GM23248 (cell line): ENCODE data around the gene FGGY. TPM values are rescaled to one million over a fixed set of nuclear protein-coding genes. Genes with fewer than 3 reads are reported as not detected.

Source experiments
- DNase-seq: peaks from one replicate; pipeline ENCODE4 v3.0.0-alpha.2; 2015
- H2AFZ ChIP-seq: fragments of 200-600 bp; sonication (generic); 2 replicates; pipeline ENCODE4 v1.6.1; 2016; ENCODE audit warnings: antibody characterized with exemption
- H3F3A ChIP-seq: fragments of 200-600 bp; sonication (generic); 2 replicates; pipeline ENCODE4 v1.6.1; 2016; ENCODE audit warnings: mild to moderate bottlenecking, antibody characterized with exemption, mixed run types; ENCODE audit not compliant: insufficient read depth
- H3K27ac ChIP-seq: fragments of 200-600 bp; sonication (generic); 2 replicates; pipeline ENCODE4 v1.5.1; 2016; ENCODE audit warnings: mild to moderate bottlenecking
- H3K27me3 ChIP-seq: fragments of 200-600 bp; sonication (generic); replicated peaks from 2 replicates; pipeline ENCODE4 v1.6.1; 2016; ENCODE audit warnings: mild to moderate bottlenecking; ENCODE audit not compliant: insufficient read depth
- H3K36me3 ChIP-seq: fragments of 200-600 bp; sonication (generic); 2 replicates; pipeline ENCODE4 v1.6.1; 2016; ENCODE audit warnings: low read depth, mild to moderate bottlenecking
- H3K4me1 ChIP-seq: fragments of 200-600 bp; sonication (generic); 2 replicates; pipeline ENCODE4 v1.6.1; 2016; ENCODE audit warnings: mild to moderate bottlenecking; ENCODE audit not compliant: insufficient read depth
- H3K4me2 ChIP-seq: fragments of 200-600 bp; sonication (generic); one replicate; pipeline ENCODE4 v1.6.1; 2016; ENCODE audit warnings: mild to moderate bottlenecking; ENCODE audit not compliant: unreplicated experiment
- H3K4me3 ChIP-seq: fragments of 200-600 bp; sonication (generic); 2 replicates; pipeline ENCODE4 v1.5.1; 2016; ENCODE audit warnings: mild to moderate bottlenecking
- H3K79me2 ChIP-seq: fragments of 200-600 bp; sonication (generic); 2 replicates; pipeline ENCODE4 v1.6.1; 2016; ENCODE audit warnings: mild to moderate bottlenecking; ENCODE audit not compliant: insufficient read depth
- H3K9ac ChIP-seq: fragments of 200-600 bp; sonication (generic); 2 replicates; pipeline ENCODE4 v1.6.1; 2016; ENCODE audit warnings: mild to moderate bottlenecking
- H3K9me2 ChIP-seq: fragments of 200-600 bp; sonication (generic); 2 replicates; pipeline ENCODE4 v1.6.1; 2016; ENCODE audit warnings: mixed run types, mild to moderate bottlenecking, moderate library complexity; ENCODE audit not compliant: insufficient read depth
- H3K9me3 ChIP-seq: fragments of 200-600 bp; sonication (generic); one replicate; pipeline ENCODE4 v1.6.1; 2017; ENCODE audit warnings: low read depth
- H4K20me1 ChIP-seq: fragments of 200-600 bp; sonication (generic); 2 replicates; pipeline ENCODE4 v1.6.0; 2016; ENCODE audit not compliant: insufficient read depth
- EZH2 ChIP-seq: fragments of 200-600 bp; sonication (generic); IDR thresholded peaks from 2 replicates; pipeline ENCODE4 v1.6.1; 2018; ENCODE audit warnings: antibody characterized with exemption, mild to moderate bottlenecking; ENCODE audit not compliant: insufficient read depth, poor library complexity, severe bottlenecking
- EZH2phosphoT487 ChIP-seq: fragments of 200-600 bp; sonication (generic); IDR thresholded peaks from 2 replicates; pipeline ENCODE4 v1.6.1; 2018; ENCODE audit warnings: antibody characterized with exemption, moderate library complexity, mild to moderate bottlenecking, low read depth; ENCODE audit not compliant: insufficient read depth
- WGBS, 2 experiments: methylation state at CpG; one replicate each; pipeline ENCODE4 v1.1.6; 2015 to 2017; ENCODE audit warnings: low lambda C conversion rate in 2 of 2, low coverage in 1 of 2; ENCODE audit errors: missing lambda C conversion rate in 2 of 2; 5-methylcytosine and 5-hydroxymethylcytosine counted together
- in situ Hi-C: fragments of 300-500 bp; cut with MboI; formaldehyde crosslinking; loops from 2 replicates; pipeline ENCODE4 v1.15.0; 2020
- polyA plus RNA-seq: library from polyadenylated mRNA; unstranded; fragments of >200 nt; fragmentation: Nextera tagmentation; extraction: Ambion mirVana; gene quantifications from 2 replicates; pipeline ENCODE4 v1.2.1, GENCODE V29; 2016
- total RNA-seq: library from RNA; depleted of rRNA; stranded (reverse); fragments of >200 nt; shearing (Covaris generic); gene quantifications from 2 replicates; pipeline ENCODE4 v1.2.3, GENCODE V29; 2014

Gene FGGY
- total and polyA plus RNA-seq, 2 experiments from 2014 or later = 12.8 to 16.9 TPM

DNA sequence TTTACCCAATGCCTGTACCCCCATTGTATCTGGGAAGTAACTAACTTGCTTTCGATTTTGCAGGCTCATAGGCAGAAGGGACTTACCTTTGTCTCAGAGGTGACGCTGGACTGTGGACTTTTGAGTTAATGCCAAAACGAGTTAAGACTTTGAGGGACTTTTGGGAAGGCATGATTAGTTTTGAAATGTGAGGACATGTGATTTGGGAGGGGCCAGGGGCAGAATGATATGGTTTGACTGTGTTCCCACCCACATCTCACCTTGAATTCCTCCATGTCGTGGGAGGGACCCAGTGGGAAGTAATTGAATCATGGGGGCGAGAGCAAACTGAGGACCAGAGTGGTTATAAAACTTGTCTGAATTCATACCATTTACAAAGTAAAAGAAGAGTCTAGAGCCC lies 440.7 kb downstream of the FGGY start:
- Histone ChIP-seq H3K9ac (no peak overlapping the region), H3F3A (peaks cover 24% of the 10 kb centered on the region), H3K27ac (no peak overlapping the region), H3K4me3 (no peak overlapping the region), H3K79me2 (no peaks in the 10 kb centered on the region), H2AFZ (no peak overlapping the region), H3K4me1 (peaks cover 29% of the 10 kb centered on the region), H4K20me1 (no peaks in the 10 kb centered on the region), H3K36me3 (no peaks in the 10 kb centered on the region), H3K4me2 (no peak overlapping the region), H3K9me3 (no peaks in the 10 kb centered on the region), H3K27me3 (no peaks in the 10 kb centered on the region), H3K9me2 (no peaks in the 10 kb centered on the region)
- no peak for TF ChIP-seq EZH2phosphoT487
- no peak for TF ChIP-seq EZH2
- WGBS, 2 experiments = 79 to 84% methylated on average over 5 of the region's 5 CpGs
- in situ Hi-C loops = no loop called here
- DNase-seq = no peak

DNA sequence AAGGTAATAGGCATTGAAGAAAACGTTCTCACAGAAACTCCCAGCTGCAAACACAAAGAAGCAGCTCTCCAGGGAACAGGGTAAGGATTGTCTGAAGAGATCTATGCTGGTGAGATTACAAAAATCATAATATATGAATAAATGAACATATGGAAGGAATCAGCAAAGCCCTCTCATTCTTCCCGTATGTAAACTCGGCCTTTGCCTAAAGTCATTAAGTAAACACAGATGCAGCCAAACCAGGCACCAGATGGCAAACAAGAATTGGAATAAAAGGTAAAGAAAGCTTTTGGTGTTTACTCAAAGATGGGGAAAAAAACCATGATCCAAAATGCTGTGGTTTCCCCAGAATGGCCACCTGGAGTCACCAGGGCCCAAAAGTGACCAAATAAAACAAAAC lies 441.3 kb downstream of the FGGY start:
- DNase-seq = peak; percentile 65
- in situ Hi-C loops = no loop called here
- H3K4me3 ChIP-seq = no peak overlapping the region
- no peak overlapping the region for H2AFZ ChIP-seq
- peaks cover 24% of the 10 kb centered on the region for H3K4me1 ChIP-seq
- H3K9me3 ChIP-seq = no peaks in the 10 kb centered on the region
- no peaks in the 10 kb centered on the region for H3K36me3 ChIP-seq
- no peaks in the 10 kb centered on the region for H3K27me3 ChIP-seq
- no peak overlapping the region for H3K27ac ChIP-seq
- peak overlapping the region; percentile 19 for H3K4me2 ChIP-seq
- no peak for TF ChIP-seq EZH2
- TF ChIP-seq EZH2phosphoT487 = no peak
- H3F3A ChIP-seq = peaks cover 19% of the 10 kb centered on the region
- no peaks in the 10 kb centered on the region for H3K79me2 ChIP-seq
- no peak overlapping the region for H3K9ac ChIP-seq
- no peaks in the 10 kb centered on the region for H3K9me2 ChIP-seq
- no peaks in the 10 kb centered on the region for H4K20me1 ChIP-seq
- WGBS, 2 experiments = 30 to 38% methylated on average over 3 of the region's 3 CpGs

DNA sequence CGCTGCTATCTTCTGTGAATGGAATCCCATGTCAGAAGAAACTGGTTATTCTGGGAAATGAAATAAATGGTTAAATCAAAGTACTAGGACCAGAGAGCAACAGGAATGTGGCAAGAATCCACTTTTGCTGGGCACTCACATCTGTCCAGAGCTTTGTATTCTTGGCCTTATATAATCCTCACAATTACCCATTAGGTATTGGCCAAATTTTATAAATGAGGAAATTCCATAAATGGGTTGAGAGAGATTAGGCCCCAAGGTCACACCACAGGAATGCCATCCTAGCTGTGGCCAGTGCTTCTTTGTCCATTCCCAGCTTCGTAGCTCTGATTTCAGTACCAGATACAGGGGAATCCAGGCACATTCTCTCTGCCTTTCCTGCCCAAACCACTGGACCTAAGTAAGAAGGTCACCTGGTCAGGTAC lies 441.7 kb downstream of the FGGY start:
- H3K4me2 ChIP-seq = peak overlapping the region; percentile 19
- no peaks in the 10 kb centered on the region for H3K9me3 ChIP-seq
- H3K4me1 ChIP-seq = peaks cover 21% of the 10 kb centered on the region
- 0 out of 2 replicates have a peak overlapping the region, but pooled peaks have one; percentile 17 for H3K27ac ChIP-seq
- H3K9me2 ChIP-seq = no peaks in the 10 kb centered on the region
- in situ Hi-C loops = no loop called here
- peaks cover 18% of the 10 kb centered on the region; the same call in 1 of the 2 replicates for H3F3A ChIP-seq
- no peaks in the 10 kb centered on the region for H3K27me3 ChIP-seq
- H3K36me3 ChIP-seq = no peaks in the 10 kb centered on the region
- TF ChIP-seq EZH2phosphoT487 = no peak
- TF ChIP-seq EZH2 = no peak
- H3K4me3 ChIP-seq = no peak overlapping the region
- H3K9ac ChIP-seq = no peak overlapping the region
- WGBS, 2 experiments = 62 to 69% methylated on average over 2 of the region's 2 CpGs
- peak; percentile 41 for DNase-seq
- no peak overlapping the region for H2AFZ ChIP-seq
- H3K79me2 ChIP-seq = no peaks in the 10 kb centered on the region
- no peaks in the 10 kb centered on the region for H4K20me1 ChIP-seq

DNA sequence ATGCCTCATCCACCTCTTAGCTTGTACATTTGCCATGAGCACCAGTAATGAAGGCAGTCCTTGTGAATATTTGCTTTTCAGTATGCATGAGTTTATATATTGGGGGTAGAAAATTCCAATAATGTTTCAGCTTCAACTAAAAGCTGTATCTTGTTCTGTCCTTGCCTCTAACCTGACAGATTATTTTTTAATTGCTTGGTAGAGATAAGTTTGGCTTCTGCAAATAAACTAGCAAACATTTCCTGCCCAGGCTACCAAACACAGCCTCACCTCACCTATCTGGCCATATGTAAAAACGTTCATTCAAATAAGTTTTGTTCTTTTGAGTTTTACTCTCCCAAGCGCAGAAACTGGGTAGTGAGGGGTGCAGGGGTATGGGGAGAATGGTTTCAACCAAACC lies 442.2 kb downstream of the FGGY start:
- DNase-seq = no peak
- peak overlapping the region; percentile 19 for H3K4me2 ChIP-seq
- peaks cover 22% of the 10 kb centered on the region for H3K4me1 ChIP-seq
- no peaks in the 10 kb centered on the region for H4K20me1 ChIP-seq
- no peak overlapping the region for H3K9ac ChIP-seq
- H3K4me3 ChIP-seq = no peak overlapping the region
- peaks cover 18% of the 10 kb centered on the region; the same call in 1 of the 2 replicates for H3F3A ChIP-seq
- no peaks in the 10 kb centered on the region for H3K9me2 ChIP-seq
- in situ Hi-C loops = no loop called here
- H2AFZ ChIP-seq = no peak overlapping the region
- H3K79me2 ChIP-seq = no peaks in the 10 kb centered on the region
- no peaks in the 10 kb centered on the region for H3K9me3 ChIP-seq
- no peaks in the 10 kb centered on the region for H3K27me3 ChIP-seq
- TF ChIP-seq EZH2 (no peak), EZH2phosphoT487 (no peak)
- H3K36me3 ChIP-seq = no peaks in the 10 kb centered on the region
- 68 to 77% methylated on average over 2 of the region's 2 CpGs for WGBS, 2 experiments
- 0 out of 2 replicates have a peak overlapping the region, but pooled peaks have one; percentile 17 for H3K27ac ChIP-seq

DNA sequence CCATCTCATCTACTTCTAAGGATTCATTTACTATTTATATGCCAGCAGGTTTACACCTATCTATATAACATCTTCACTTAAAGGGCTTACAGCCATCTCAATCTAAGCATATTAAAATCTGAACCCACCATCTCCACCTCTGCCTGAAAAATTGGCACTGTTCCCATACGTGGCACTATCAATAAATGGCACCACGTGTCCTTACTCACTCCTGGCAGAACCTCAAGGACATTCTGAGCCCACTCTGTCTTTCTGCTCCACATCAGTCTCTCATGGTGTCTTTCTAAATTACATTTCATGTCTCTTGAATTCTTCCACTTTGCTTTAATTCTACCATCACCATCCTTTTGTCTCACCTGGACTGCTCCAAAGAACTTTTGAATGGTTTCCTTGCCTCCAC lies 445.6 kb downstream of the FGGY start:
- no peaks in the 10 kb centered on the region for H3K9me3 ChIP-seq
- TF ChIP-seq EZH2 (no peak), EZH2phosphoT487 (no peak)
- in situ Hi-C loops = no loop called here
- H3K9me2 ChIP-seq = no peaks in the 10 kb centered on the region
- no peaks in the 10 kb centered on the region for H3K36me3 ChIP-seq
- no peak for DNase-seq
- H3K4me2 ChIP-seq = no peak overlapping the region
- 31 to 38% methylated on average over 2 of the region's 2 CpGs for WGBS, 2 experiments
- no peak overlapping the region for H2AFZ ChIP-seq
- H3F3A ChIP-seq = peaks cover 17% of the 10 kb centered on the region; the same call in 1 of the 2 replicates
- no peak overlapping the region for H3K9ac ChIP-seq
- H3K27me3 ChIP-seq = no peaks in the 10 kb centered on the region
- H3K27ac ChIP-seq = no peak overlapping the region
- no peaks in the 10 kb centered on the region for H4K20me1 ChIP-seq
- no peak overlapping the region for H3K4me3 ChIP-seq
- H3K79me2 ChIP-seq = no peaks in the 10 kb centered on the region
- H3K4me1 ChIP-seq = peaks cover 22% of the 10 kb centered on the region
